DOHH2 (cell line): ENCODE data around the gene GAREM1.
"Not testable (repeated sequence)": the region's sequence is repeated elsewhere in the genome, so short reads cannot be mapped to it uniquely, and the experiment has no call there.

Experiments
- H3F3A ChIP-seq: fragments of 200-600 bp; sonication (generic), shearing (Covaris generic); 2 replicates; pipeline ENCODE4 v1.6.0; 2016; ENCODE audit warnings: antibody characterized with exemption, mild to moderate bottlenecking; ENCODE audit not compliant: control insufficient read depth, insufficient read depth
- H3K27ac ChIP-seq: fragments of 200-600 bp; sonication (generic); 2 replicates; pipeline ENCODE4 v1.5.1; 2014; ENCODE audit warnings: low read depth, mild to moderate bottlenecking, low read length, moderate library complexity
- H3K27me3 ChIP-seq: fragments of 200-600 bp; sonication (generic); 2 replicates; pipeline ENCODE4 v1.6.1; 2014; ENCODE audit warnings: mild to moderate bottlenecking, low read length, mixed read lengths; ENCODE audit not compliant: control insufficient read depth
- H3K36me3 ChIP-seq: fragments of 200-600 bp; sonication (generic); 2 replicates; pipeline ENCODE4 v1.6.1; 2014; ENCODE audit warnings: mild to moderate bottlenecking, low read length, moderate library complexity, mixed read lengths; ENCODE audit not compliant: control insufficient read depth
- H3K4me1 ChIP-seq: fragments of 200-600 bp; sonication (generic); 2 replicates; pipeline ENCODE4 v1.6.1; 2014; ENCODE audit warnings: mild to moderate bottlenecking, low read length, mixed read lengths; ENCODE audit not compliant: control insufficient read depth
- H3K4me2 ChIP-seq: fragments of 200-600 bp; sonication (generic); 2 replicates; pipeline ENCODE4 v1.6.0; 2014; ENCODE audit warnings: mild to moderate bottlenecking, low read length, moderate library complexity
- H3K4me3 ChIP-seq: fragments of 200-600 bp; sonication (generic); 2 replicates; pipeline ENCODE4 v1.5.1; 2014; ENCODE audit warnings: mild to moderate bottlenecking, low read length, mixed read lengths
- H3K79me2 ChIP-seq: fragments of 200-600 bp; sonication (generic); 2 replicates; pipeline ENCODE4 v1.6.1; 2014; ENCODE audit warnings: mild to moderate bottlenecking, low read length, mixed read lengths; ENCODE audit not compliant: control insufficient read depth
- H3K9me2 ChIP-seq: fragments of 200-600 bp; sonication (generic); replicated peaks from 2 replicates; pipeline ENCODE4 v1.6.1; 2014; ENCODE audit warnings: mild to moderate bottlenecking, low read length, mixed read lengths; ENCODE audit not compliant: control insufficient read depth
- H3K9me3 ChIP-seq: fragments of 200-600 bp; sonication (generic); 2 replicates; pipeline ENCODE4 v1.6.1; 2014; ENCODE audit warnings: antibody characterized with exemption, low read length, mixed read lengths; ENCODE audit not compliant: control insufficient read depth, insufficient read depth
- H4K20me1 ChIP-seq: fragments of 200-600 bp; sonication (generic); 2 replicates; pipeline ENCODE4 v1.6.0; 2014; ENCODE audit warnings: low read depth, mild to moderate bottlenecking, antibody characterized with exemption, low read length, moderate library complexity; ENCODE audit not compliant: control insufficient read depth, insufficient read depth
- EZH2phosphoT487 ChIP-seq: fragments of 200-600 bp; sonication (generic); IDR thresholded peaks from 2 replicates; pipeline ENCODE4 v1.6.1; 2017; ENCODE audit warnings: borderline replicate concordance, mild to moderate bottlenecking, antibody characterized with exemption, low read length, moderate library complexity, mixed read lengths
- TF ChIP-seq, protein P1 (sequence below): fragments of 200-600 bp; sonication (generic); IDR thresholded peaks from one replicate; pipeline ENCODE4 v1.5.1; 2014; ENCODE audit warnings: antibody characterized with exemption, mild to moderate bottlenecking, low read depth, low read length; ENCODE audit not compliant: poor library complexity, severe bottlenecking

Gene GAREM1

GRCh38 chr18:32237049-32237448 is 233.6 kb downstream of the GAREM1 start:
- Histone ChIP-seq H3K4me3 (no peak overlapping the region), H3F3A (no peaks in the 10 kb centered on the region), H3K36me3 (no peaks in the 10 kb centered on the region), H3K4me1 (no peaks in the 10 kb centered on the region), H3K79me2 (no peaks in the 10 kb centered on the region), H3K27me3 (peaks cover 4% of the 10 kb centered on the region; the same call in 1 of the 2 replicates), H3K4me2 (no peak overlapping the region), H3K27ac (no peak overlapping the region), H4K20me1 (no peaks in the 10 kb centered on the region), H3K9me3 (no peaks in the 10 kb centered on the region), H3K9me2 (no peaks in the 10 kb centered on the region)
- TF ChIP-seq EZH2phosphoT487 = no peak

DNA sequence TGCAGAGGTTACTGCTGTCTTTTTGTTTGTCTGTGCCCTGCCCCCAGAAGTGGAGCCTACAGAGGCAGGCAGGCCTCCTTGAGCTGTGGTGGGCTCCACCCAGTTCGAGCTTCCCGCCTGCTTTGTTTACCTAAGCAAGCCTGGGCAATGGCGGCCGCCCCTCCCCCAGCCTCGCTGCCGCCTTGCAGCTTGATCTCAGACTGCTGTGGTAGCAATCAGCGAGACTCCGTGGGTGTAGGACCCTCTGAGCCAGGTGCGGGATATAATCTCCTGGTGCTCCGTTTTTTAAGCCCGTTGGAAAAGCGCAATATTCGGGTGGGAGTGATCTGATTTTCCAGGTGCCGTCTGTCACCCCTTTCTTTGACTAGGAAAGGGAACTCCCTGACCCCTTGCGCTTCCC is 237.3 kb downstream of the GAREM1 start:
- not testable (repeated sequence) for H3K79me2 ChIP-seq, H4K20me1 ChIP-seq, H3K4me1 ChIP-seq, H3K9me2 ChIP-seq, H3F3A ChIP-seq, H3K36me3 ChIP-seq, H3K4me3 ChIP-seq, H3K27ac ChIP-seq, H3K9me3 ChIP-seq, H3K4me2 ChIP-seq, H3K27me3 ChIP-seq

GRCh38 chr18:32219431-32220018 is 251.2 kb downstream of the GAREM1 start:
- Histone ChIP-seq H3K79me2 (no peaks in the 10 kb centered on the region), H3K27ac (no peak overlapping the region), H3K9me2 (no peaks in the 10 kb centered on the region), H3F3A (no peaks in the 10 kb centered on the region), H4K20me1 (no peaks in the 10 kb centered on the region), H3K27me3 (peaks cover 4% of the 10 kb centered on the region; the same call in 1 of the 2 replicates), H3K9me3 (no peaks in the 10 kb centered on the region), H3K4me1 (no peaks in the 10 kb centered on the region), H3K4me3 (no peak overlapping the region), H3K4me2 (no peak overlapping the region), H3K36me3 (no peaks in the 10 kb centered on the region)
- TF ChIP-seq EZH2phosphoT487 = no peak
- TF ChIP-seq, protein P1, sequence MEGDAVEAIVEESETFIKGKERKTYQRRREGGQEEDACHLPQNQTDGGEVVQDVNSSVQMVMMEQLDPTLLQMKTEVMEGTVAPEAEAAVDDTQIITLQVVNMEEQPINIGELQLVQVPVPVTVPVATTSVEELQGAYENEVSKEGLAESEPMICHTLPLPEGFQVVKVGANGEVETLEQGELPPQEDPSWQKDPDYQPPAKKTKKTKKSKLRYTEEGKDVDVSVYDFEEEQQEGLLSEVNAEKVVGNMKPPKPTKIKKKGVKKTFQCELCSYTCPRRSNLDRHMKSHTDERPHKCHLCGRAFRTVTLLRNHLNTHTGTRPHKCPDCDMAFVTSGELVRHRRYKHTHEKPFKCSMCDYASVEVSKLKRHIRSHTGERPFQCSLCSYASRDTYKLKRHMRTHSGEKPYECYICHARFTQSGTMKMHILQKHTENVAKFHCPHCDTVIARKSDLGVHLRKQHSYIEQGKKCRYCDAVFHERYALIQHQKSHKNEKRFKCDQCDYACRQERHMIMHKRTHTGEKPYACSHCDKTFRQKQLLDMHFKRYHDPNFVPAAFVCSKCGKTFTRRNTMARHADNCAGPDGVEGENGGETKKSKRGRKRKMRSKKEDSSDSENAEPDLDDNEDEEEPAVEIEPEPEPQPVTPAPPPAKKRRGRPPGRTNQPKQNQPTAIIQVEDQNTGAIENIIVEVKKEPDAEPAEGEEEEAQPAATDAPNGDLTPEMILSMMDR = no peak

GRCh38 chr18:32216390-32216789 is 254.3 kb downstream of the GAREM1 start:
- Histone ChIP-seq H3K79me2 (no peaks in the 10 kb centered on the region), H3K36me3 (no peaks in the 10 kb centered on the region), H4K20me1 (no peaks in the 10 kb centered on the region), H3K4me3 (no peak overlapping the region), H3K9me2 (no peaks in the 10 kb centered on the region), H3K9me3 (no peaks in the 10 kb centered on the region), H3K27ac (no peak overlapping the region), H3F3A (no peaks in the 10 kb centered on the region), H3K4me2 (no peak overlapping the region), H3K27me3 (peaks cover 4% of the 10 kb centered on the region; the same call in 1 of the 2 replicates), H3K4me1 (no peaks in the 10 kb centered on the region)
- TF ChIP-seq, protein P1 = no peak
- TF ChIP-seq EZH2phosphoT487 = no peak
